Activated CD8-positive, alpha-beta T cell treated with anti-CD3 and anti-CD28 coated beads, Interleukin-2, amount 10 ng/mL, durations not matched to agents 7 days and 5 days (primary cell): ENCODE results near the gene MYH4. TPM values are rescaled to one million over a fixed set of nuclear protein-coding genes. Genes with fewer than 3 reads are reported as not detected.

Experiments used
- ATAC-seq: fragments of 150-1000 bp; cut with Tn5 transposase; one replicate; pipeline ENCODE4 v1.10.0; 2021; ENCODE audit warnings: moderate library complexity
- CTCF ChIA-PET: fragments of 350-600 bp; sonication (Branson Sonifier 250); formaldehyde crosslinking; loops from one replicate; lab custom pipeline; 2021; ENCODE audit warnings: antibody characterized with exemption; lab: Charles Lee
- POLR2A ChIA-PET: fragments of 350-600 bp; sonication (Branson Sonifier 250); formaldehyde crosslinking; loops from one replicate; lab custom pipeline; 2021; ENCODE audit warnings: antibody characterized with exemption; lab: Charles Lee
- DNase-seq: peaks from one replicate; pipeline ENCODE4 v3.0.0-alpha.2; 2020
- H3K27ac Mint-ChIP-seq: one replicate; pipeline ENCODE4 v1.8.0; 2021; ENCODE audit warnings: mild to moderate bottlenecking, mixed read lengths
- H3K27me3 Mint-ChIP-seq: one replicate; pipeline ENCODE4 v1.8.0; 2021; ENCODE audit warnings: low read depth, mixed read lengths
- H3K36me3 Mint-ChIP-seq: one replicate; pipeline ENCODE4 v1.8.0; 2021; ENCODE audit warnings: low read depth, mixed read lengths
- H3K4me1 Mint-ChIP-seq: one replicate; pipeline ENCODE4 v1.8.0; 2021; ENCODE audit warnings: low read depth, mixed read lengths
- H3K4me3 Mint-ChIP-seq: one replicate; pipeline ENCODE4 v1.8.0; 2021; ENCODE audit warnings: mild to moderate bottlenecking, mixed read lengths
- H3K9me3 Mint-ChIP-seq: one replicate; pipeline ENCODE4 v1.8.0; 2022; ENCODE audit warnings: mixed read lengths; ENCODE audit not compliant: insufficient read depth
- total RNA-seq, 2 experiments: library from RNA; stranded (reverse); gene quantifications; one replicate each; pipeline ENCODE4 v1.2.3, GENCODE V29; 2021

The MYH4 gene
- total RNA-seq, 2 experiments from 2014 or later, result not detected

DNA sequence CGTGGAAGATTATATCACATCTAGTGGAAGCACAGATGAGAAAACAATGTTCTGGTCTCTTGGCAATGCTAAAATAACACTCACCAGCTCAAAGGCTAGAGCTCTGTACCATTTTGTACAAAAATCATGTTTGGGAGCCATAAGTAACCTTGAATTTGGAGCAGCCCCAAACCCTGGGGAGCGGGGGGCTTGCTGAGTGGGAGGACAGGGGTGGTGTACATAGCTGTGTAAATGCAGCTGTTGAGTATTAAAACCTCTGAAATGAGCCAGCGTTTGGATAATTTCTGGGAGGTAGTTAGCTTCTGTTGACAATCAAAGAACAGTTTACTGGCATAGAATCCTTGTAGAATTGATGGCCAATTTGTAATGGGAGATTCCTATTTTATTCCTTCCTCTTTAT lies 51.9 kb downstream of the MYH4 start:
- Mint-ChIP-seq H3K9me3 (no peaks in the 10 kb centered on the region), H3K27me3 (no peaks in the 10 kb centered on the region), H3K27ac (no peak overlapping the region), H3K4me1 (no peaks in the 10 kb centered on the region), H3K36me3 (no peaks in the 10 kb centered on the region), H3K4me3 (no peak overlapping the region)
- no peak for ATAC-seq
- POLR2A ChIA-PET, result no interaction called here
- no peak for DNase-seq
- CTCF ChIA-PET, result no interaction called here

DNA sequence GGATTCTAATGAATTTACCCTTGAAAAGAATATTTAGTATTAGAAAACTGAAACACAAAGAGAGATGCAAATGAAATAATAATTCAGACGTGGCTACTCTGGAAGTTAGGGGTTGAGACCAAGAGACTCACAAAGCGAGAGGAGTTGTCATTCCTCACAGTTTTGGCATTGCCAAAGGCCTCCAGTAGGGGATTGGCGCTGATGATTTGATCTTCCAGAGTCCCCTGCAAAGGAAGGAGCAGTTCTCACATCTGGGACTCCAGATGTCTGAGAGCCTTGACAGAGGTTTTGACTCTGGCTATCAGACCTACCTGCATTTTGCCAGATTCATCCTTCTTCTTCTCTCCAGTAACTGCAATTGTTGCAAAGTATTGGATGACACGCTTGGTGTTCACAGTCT lies 54.2 kb downstream of the MYH4 start:
- POLR2A ChIA-PET, result no interaction called here
- H3K9me3 Mint-ChIP-seq, result no peaks in the 10 kb centered on the region
- H3K4me1 Mint-ChIP-seq, result no peaks in the 10 kb centered on the region
- DNase-seq (no peak), ATAC-seq (no peak)
- no peak overlapping the region for H3K4me3 Mint-ChIP-seq
- no peak overlapping the region for H3K27ac Mint-ChIP-seq
- no peaks in the 10 kb centered on the region for H3K27me3 Mint-ChIP-seq
- no peaks in the 10 kb centered on the region for H3K36me3 Mint-ChIP-seq
- CTCF ChIA-PET, result no interaction called here

DNA sequence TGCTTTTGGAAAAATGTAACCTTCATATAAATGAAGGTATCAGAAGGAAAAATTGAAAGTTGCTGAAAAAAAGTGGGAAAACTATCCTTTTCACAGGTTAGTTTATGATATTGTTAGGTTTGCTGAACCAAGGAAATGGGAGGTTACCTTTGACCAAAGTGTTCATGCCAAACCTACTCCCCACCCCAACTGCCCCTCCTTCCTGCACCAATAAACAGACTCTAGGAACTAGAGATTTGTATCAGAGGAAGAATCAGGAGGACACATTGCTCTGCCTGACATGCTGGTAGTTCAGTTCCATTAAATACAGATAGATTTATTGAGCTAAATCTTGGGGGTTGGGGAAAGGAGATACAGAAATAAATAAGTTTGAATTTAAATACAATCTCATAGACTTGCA lies 65.8 kb downstream of the MYH4 start:
- Mint-ChIP-seq H3K9me3 (no peaks in the 10 kb centered on the region), H3K27ac (no peak overlapping the region), H3K27me3 (peaks cover 2% of the 10 kb centered on the region), H3K4me3 (no peak overlapping the region), H3K4me1 (no peaks in the 10 kb centered on the region), H3K36me3 (no peaks in the 10 kb centered on the region)
- ChIA-PET POLR2A (no interaction called here), CTCF (no interaction called here)
- no peak for DNase-seq
- ATAC-seq, result no peak

DNA sequence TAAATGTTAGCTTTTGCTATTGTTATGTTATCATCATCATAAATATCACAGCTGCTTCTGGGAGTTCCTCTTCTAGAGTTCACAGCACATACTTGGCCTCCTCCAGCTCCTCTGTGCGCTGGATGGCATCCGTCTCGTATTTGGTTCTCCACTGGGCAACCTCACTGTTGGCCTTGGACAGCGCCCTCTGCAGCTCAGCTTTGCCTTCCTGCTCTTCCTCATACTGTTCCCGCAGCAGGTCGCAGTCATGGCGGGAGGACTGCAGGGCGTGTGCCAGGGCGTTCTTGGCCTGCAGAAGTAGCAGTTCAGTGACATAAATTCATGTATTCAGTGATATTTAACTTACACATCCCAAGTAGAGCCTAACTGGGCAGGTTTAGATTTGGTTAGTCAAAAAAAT lies 71.0 kb downstream of the MYH4 start:
- Mint-ChIP-seq H3K4me1 (no peaks in the 10 kb centered on the region), H3K36me3 (no peaks in the 10 kb centered on the region), H3K27ac (no peak overlapping the region), H3K4me3 (no peak overlapping the region), H3K27me3 (peaks cover 5% of the 10 kb centered on the region), H3K9me3 (no peaks in the 10 kb centered on the region)
- ChIA-PET POLR2A (no interaction called here), CTCF (no interaction called here)
- no peak for ATAC-seq
- no peak for DNase-seq

DNA sequence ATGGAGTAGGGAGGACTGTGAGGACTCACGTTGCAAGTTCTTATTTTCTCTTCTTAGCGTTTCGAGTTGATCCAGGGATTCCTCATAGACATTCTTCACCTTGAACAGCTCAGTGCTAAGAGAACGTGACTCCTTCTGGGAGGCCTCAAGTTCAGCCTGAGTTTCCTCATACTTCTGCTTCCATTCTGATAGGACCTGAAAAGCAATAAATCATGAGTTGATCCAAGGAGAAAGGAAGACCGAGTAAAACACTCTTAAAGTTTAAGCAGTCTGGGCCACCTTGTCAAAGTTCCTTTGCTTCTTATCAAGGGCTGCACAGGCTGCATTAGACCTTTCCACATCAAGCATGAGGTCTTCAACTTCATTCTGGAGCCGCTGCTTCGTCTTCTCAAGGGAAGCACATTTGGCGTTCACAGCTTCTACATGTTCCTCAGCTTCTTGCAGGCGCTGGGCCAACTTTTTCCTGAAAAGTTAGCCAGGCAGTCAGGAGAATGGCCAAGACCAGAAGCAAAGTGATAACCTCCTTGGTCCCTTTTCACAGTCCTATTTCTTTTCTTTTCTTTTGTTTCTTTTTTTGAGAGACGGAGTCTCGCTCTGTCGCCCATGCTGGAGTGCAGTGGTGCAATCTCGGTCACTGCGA lies 72.7 kb downstream of the MYH4 start:
- no peak overlapping the region for H3K4me3 Mint-ChIP-seq
- ChIA-PET POLR2A (no interaction called here), CTCF (no interaction called here)
- no peak overlapping the region for H3K27ac Mint-ChIP-seq
- H3K36me3 Mint-ChIP-seq, result no peaks in the 10 kb centered on the region
- H3K27me3 Mint-ChIP-seq, result peaks cover 5% of the 10 kb centered on the region
- no peaks in the 10 kb centered on the region for H3K9me3 Mint-ChIP-seq
- no peaks in the 10 kb centered on the region for H3K4me1 Mint-ChIP-seq
- ATAC-seq, result no peak
- DNase-seq, result no peak

DNA sequence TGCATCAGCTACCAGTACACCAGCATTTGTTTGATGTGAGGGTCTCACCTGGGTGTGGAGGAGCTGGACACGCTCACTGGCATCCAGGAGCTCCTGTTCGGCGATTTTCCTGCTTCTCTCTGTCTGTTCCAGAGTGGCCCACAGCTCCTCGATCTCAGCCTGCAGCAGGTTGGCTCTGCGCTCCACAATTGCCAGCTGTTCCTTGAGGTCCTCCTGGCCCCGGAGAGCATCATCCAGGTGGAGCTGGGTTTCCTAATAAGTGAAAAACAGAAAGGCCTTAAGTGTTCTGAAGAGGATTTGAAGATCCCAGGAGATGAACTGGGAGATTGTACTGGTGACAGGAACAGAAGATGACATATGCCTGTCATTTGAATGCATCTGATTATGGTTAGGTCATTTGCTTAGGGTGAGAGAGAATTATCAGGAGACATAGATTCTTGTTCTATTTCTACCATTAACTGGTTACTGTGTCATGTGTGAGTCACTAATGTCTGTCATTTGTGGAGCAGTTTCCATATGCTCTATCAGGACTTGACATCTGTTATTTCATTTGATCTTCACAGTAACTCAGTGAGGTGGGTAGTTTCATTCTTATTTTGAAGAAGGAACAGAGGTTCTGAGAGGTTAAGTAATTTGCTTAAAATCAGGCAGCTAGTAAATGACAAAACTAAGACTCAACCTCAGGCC lies 75.0 kb downstream of the MYH4 start:
- H3K27ac Mint-ChIP-seq, result no peak overlapping the region
- DNase-seq, result no peak
- no peak for ATAC-seq
- no peaks in the 10 kb centered on the region for H3K4me1 Mint-ChIP-seq
- CTCF ChIA-PET, result no interaction called here
- H3K9me3 Mint-ChIP-seq, result no peaks in the 10 kb centered on the region
- H3K27me3 Mint-ChIP-seq, result peaks cover 5% of the 10 kb centered on the region
- POLR2A ChIA-PET, result no interaction called here
- H3K4me3 Mint-ChIP-seq, result no peak overlapping the region
- H3K36me3 Mint-ChIP-seq, result no peaks in the 10 kb centered on the region

Other genes with a start within 250 kb of the MYH4 start
- not detected for gene MYH13, start 96.6 kb downstream of the MYH4 start, total RNA-seq
- gene MYH8, start 47.6 kb downstream of the MYH4 start, total RNA-seq, result not detected
- not detected for gene MYH1, start 49.0 kb upstream of the MYH4 start, total RNA-seq
- not detected for gene MYH2, start 80.1 kb upstream of the MYH4 start, total RNA-seq
- 1 to 10 TPM; 2.3 to 3.2 TPM for gene MYH3, start 187.8 kb upstream of the MYH4 start, total RNA-seq
- gene SCO1, start 228.0 kb upstream of the MYH4 start, total RNA-seq, result 10 to 100 TPM; 25.8 to 28.0 TPM
- 10 to 100 TPM; 10.3 to 10.4 TPM for gene ADPRM, start 228.0 kb upstream of the MYH4 start, total RNA-seq